ENCODE measurements around the gene SCGB2A2.

SCGB2A2 gene

GRCh38 chr11:62307950-62308349 is 38.0 kb downstream of the SCGB2A2 start:
- no peak for DNase-seq

DNA sequence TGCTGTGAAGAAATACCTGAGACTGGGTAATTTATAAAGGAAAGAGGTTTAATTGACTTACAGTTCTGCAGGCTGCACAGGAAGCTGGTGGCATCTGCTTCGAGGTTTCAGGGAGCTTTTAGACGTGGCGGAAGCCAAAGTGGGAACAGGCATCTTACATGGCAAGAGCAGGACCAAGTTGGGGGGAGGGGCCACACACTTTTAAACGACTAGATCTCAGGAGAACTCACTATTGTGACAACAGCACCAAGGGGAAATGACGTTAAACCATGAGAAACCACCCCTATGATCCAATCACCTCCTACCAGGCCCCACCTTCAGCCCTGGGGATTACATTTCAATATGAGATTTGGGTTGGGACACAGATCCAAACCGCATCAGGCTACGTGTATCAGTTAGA is 40.0 kb downstream of the SCGB2A2 start:
- no peak for DNase-seq

DNA sequence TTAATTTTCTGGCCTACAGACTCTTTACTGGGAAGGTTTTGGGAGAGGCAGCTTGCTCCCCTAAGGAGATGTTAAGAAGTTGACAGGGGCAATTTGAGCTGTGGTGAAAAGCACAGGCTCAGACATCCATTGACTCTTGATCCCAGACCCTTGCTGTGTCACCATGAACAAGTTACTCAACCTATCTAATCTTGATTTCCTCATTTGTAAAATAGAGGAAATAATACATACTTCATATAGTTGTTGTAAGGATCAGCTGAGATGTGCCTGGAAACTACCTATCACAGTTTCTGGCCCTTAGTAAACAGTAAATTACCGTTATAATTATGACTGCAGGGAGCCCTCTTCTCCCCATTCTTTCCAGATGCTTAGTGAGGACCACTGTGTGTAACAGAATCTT is 45.5 kb downstream of the SCGB2A2 start:
- DNase-seq, result no peak

GRCh38 chr11:62322524-62322923 is 52.6 kb downstream of the SCGB2A2 start:
- DNase-seq, result no peak
